ENCODE results near the gene NR6A1.
A peak's percentile ranks its signal among the peaks of the same experiment; 100 is the strongest.

The NR6A1 gene

GRCh38 chr9:124795881-124796431 lies 24.8 kb upstream of the NR6A1 start:
- DNase-seq: no peak

- no peak for DNase-seq
These were observed 23.9 kb upstream of the NR6A1 start for GRCh38 chr9:124794902-124795491.

GRCh38 chr9:124793015-124793541 lies 22.0 kb upstream of the NR6A1 start:
- DNase-seq: peak; percentile 42

DNA sequence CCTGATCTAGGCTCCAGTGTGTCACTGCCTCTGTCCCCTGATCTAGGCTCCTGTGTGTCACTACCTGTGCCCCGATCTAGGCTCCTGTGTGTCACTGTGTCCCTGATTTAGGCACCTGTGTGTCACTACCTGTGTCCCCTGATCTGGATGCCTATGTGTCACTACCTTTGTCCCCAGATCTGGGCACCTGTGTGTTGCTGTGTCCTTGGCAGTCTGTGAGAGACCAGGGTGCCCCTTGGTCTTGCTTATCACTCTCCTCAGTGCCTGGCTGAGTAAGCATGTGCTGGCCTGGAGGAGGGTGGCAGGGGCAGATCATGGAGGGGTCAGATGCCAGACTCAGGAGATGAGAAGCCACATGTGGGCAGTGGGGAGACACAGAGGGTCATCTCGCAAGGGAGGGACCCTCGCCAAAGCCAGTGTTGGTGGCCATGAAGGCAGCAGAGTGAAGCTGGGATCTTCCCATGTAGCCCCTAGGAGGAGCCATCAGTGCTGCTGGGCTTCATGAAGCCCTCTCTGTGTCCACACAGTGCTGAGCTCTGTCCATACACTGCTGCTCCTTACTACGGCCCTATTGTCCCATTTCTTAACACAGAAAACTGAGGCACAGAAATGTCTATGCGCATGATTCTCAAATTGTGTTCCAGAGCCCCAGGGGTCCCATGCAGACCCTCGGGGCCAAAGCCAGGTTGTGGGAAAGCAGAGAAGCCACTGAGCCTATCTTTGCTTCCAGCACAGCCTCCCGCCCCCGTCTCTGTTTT lies 21.3 kb upstream of the NR6A1 start:
- DNase-seq: no peak

- DNase-seq: no peak
These were observed 19.8 kb upstream of the NR6A1 start for GRCh38 chr9:124790801-124791505.

GRCh38 chr9:124790301-124790700 lies 19.2 kb upstream of the NR6A1 start:
- no peak for DNase-seq

DNA sequence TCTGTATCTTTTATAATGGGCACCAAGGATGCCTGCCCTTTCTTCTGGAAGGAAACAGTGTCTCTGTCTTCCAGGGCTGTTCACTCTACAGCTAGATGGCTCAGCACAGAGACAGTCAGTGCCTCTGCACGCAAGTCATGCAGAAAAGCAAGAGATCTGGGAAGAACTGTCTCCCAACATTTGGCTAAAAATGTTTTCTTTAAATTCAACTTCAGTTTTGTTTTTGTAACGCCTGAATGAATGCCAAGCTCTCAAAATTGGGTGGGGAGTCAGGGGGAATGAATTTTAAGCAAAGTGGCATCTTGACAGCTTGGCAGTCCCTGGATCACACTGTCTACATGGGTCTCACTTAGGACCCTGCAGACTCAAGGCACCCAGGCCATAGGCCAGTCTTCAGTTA lies 18.4 kb upstream of the NR6A1 start:
- DNase-seq: no peak

GRCh38 chr9:124788542-124789217 lies 17.6 kb upstream of the NR6A1 start:
- no peak for DNase-seq

- DNase-seq: no peak
These were observed 15.9 kb upstream of the NR6A1 start for GRCh38 chr9:124786881-124787573.

- DNase-seq: peak; percentile 34
These were observed 13.4 kb upstream of the NR6A1 start for GRCh38 chr9:124784509-124784908.

- DNase-seq: no peak
These were observed 12.7 kb upstream of the NR6A1 start for GRCh38 chr9:124783830-124784229.

DNA sequence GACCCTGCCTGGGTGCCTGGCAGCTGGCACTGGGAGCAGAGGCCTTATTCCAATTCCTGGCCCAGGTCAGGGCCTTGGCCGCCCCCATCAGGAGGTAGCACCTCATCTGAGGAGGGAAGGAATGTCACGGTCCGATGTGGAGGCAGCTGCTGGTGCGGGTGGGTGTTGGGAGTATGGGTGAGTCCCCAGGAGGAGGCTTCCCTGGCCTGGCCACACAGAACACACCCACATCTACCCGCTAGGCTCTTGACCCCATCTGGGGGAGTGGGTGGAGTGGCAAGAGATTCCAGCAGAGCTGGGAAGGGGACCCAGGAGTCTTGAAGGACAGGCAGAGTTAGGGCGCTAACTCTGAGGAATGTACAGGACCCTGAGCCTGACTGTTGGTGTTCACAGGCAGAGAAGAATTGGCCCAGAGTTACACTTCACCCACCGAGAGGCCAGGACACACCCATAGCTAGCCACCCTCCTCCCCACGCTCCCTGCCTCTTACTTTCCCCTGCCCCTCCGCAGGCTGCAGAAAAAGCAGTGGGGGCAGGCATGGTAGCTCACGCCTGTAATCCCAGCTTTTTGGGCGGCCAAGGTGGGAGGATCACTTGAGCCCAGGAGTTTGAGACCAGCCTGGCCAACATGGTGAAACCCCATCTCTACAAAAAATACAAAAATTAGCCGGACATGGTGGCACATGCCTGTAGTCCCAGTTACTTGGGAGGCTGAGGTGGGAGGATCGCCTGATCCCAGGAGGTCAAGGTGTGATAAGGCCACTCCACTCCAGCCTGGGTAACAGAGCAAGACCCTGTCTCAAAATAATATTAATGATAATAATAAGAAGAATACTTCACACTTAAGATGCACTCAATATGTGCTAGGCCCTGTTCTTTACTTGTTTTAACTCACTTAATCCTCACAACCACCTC lies 11.8 kb upstream of the NR6A1 start:
- DNase-seq: no peak

DNA sequence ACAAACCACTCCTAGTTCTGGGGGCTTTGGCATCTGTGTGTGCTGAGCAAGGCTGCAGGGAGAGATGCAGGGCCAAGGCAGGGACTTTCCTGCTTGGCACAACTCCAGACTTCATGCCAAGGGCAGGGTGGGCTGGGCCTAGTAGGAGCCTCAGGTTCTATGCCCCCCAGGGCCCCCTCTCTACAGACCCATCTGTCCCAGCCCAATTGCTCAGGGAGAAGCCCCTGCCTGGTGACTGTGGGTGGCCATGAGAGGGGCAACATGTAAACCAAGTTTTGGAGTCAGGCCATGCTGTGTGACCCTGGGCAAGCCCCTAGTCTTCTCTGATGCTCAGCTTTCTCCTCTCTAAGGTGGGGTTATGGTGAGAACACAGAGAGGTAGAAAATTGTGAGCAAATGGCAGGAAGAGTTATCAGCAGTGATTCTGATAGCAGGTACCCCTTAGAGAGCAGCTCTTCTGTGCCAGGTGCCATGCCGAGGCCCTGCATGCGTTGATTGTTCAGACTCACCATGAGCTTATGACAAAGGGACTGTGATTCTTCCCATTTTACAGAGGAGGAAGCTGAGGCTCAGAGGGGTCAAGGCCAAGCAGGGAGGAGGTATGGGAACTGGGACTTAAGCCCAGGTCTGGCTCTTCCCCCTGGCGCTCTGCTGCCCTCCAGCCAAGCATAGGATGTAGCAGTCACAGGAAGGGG lies 11.0 kb upstream of the NR6A1 start:
- DNase-seq: no peak

GRCh38 chr9:124780757-124781151 lies 9.6 kb upstream of the NR6A1 start:
- no peak for DNase-seq

- DNase-seq: no peak
These were observed 9.1 kb upstream of the NR6A1 start for GRCh38 chr9:124780060-124780756.

DNA sequence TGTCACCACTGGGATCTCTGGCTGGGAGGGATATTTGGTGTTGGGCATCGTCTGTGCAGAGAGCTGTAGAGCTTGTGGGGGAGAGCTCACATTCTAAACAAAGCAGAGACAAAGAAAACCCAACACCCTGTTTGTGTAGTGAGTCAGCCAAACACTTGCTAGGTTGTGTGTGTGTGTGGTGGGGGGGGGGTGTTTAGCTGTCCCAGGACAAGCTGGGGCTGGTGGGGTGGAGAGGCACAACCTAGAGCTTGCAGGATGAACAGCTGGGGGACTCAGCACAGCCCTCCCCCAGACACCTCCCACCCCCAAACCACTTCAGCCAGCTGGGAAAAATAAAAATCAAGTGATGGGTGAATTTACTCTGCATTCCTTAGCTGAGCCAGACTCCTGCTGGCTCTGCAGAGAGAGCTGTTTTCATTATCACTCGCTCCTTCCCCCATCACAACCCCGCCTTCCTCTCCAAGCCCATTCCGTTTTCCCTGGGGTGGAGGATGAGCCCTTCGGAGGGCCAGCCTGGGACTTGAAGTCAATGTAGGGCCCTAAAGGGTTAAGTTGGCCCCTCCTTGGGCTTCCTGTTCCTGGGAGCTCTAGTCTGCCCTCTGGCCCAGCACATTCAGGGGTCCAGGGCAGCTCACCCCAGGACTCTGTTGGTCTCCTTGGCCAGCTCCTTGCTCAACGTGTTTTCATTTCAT lies 8.4 kb upstream of the NR6A1 start:
- peak; percentile 82 for DNase-seq

- DNase-seq: no peak
These were observed 7.7 kb upstream of the NR6A1 start for GRCh38 chr9:124778575-124779367.

- peak; percentile 50 for DNase-seq
These were observed 6.0 kb upstream of the NR6A1 start, which contains the start of gene OLFML2A for GRCh38 chr9:124776954-124777648. TSS of gene OLFML2A (plus strand) at chr9:124777133. CDS start at chr9:124777271, 138 bp downstream.
